ENCODE measurements around the gene MYO1B. TPM values are rescaled to one million over a fixed set of nuclear protein-coding genes. Genes with fewer than 3 reads are reported as not detected.

The MYO1B gene
- total RNA-seq, 1 donor from 2014 or later: 38.2 TPM

GRCh38 chr2:191226196-191226595, 19.0 kb upstream of the MYO1B start:
- no peak for DNase-seq (ENCODE audit: low spot score)

GRCh38 chr2:191228333-191228732, 16.9 kb upstream of the MYO1B start:
- no peak for DNase-seq (ENCODE audit: low spot score)

GRCh38 chr2:191228861-191229260, 16.3 kb upstream of the MYO1B start:
- DNase-seq (ENCODE audit: low spot score): peak; percentile 61

GRCh38 chr2:191230174-191230573, 15.0 kb upstream of the MYO1B start:
- DNase-seq (ENCODE audit: low spot score): no peak

GRCh38 chr2:191231995-191232394, 13.2 kb upstream of the MYO1B start:
- no peak for DNase-seq (ENCODE audit: low spot score)

- DNase-seq (ENCODE audit: low spot score): no peak
These were observed 11.7 kb upstream of the MYO1B start for GRCh38 chr2:191233533-191233932.

GRCh38 chr2:191234376-191234775, 10.8 kb upstream of the MYO1B start:
- DNase-seq (ENCODE audit: low spot score): no peak

- DNase-seq (ENCODE audit: low spot score): no peak
These were observed 4.3 kb upstream of the MYO1B start for GRCh38 chr2:191240871-191241270.

GRCh38 chr2:191241418-191241817, 3.8 kb upstream of the MYO1B start:
- no peak for DNase-seq (ENCODE audit: low spot score)

GRCh38 chr2:191243154-191243553, 2.0 kb upstream of the MYO1B start:
- DNase-seq (ENCODE audit: low spot score): no peak

GRCh38 chr2:191244350-191244749, 854 bp upstream of the MYO1B start:
- DNase-seq (ENCODE audit: low spot score): no peak

GRCh38 chr2:191245869-191246531, 796 bp downstream of the MYO1B start:
- peak; percentile 56 for DNase-seq (ENCODE audit: low spot score)

- DNase-seq (ENCODE audit: low spot score): no peak
These were observed 1.7 kb downstream of the MYO1B start for GRCh38 chr2:191246820-191247380.

- peak; percentile 65 for DNase-seq (ENCODE audit: low spot score)
These were observed 2.3 kb downstream of the MYO1B start for GRCh38 chr2:191247381-191248057.

GRCh38 chr2:191249156-191249813, 4.1 kb downstream of the MYO1B start:
- DNase-seq (ENCODE audit: low spot score): no peak

- DNase-seq (ENCODE audit: low spot score): no peak
These were observed 5.2 kb downstream of the MYO1B start for GRCh38 chr2:191250400-191250799.

GRCh38 chr2:191250986-191251385, 5.8 kb downstream of the MYO1B start:
- no peak for DNase-seq (ENCODE audit: low spot score)

GRCh38 chr2:191252699-191253098, 7.5 kb downstream of the MYO1B start:
- no peak for DNase-seq (ENCODE audit: low spot score)

GRCh38 chr2:191253476-191253875, 8.3 kb downstream of the MYO1B start:
- no peak for DNase-seq (ENCODE audit: low spot score)

- DNase-seq (ENCODE audit: low spot score): no peak
These were observed 10.1 kb downstream of the MYO1B start for GRCh38 chr2:191255271-191255670.

- DNase-seq (ENCODE audit: low spot score): no peak
These were observed 10.6 kb downstream of the MYO1B start for GRCh38 chr2:191255756-191256312.

GRCh38 chr2:191257934-191258333, 12.7 kb downstream of the MYO1B start:
- no peak for DNase-seq (ENCODE audit: low spot score)

Data from mucosa of gallbladder (tissue), 1 donor.